ENCODE data around the gene GLI3. TPM values are rescaled to one million over a fixed set of nuclear protein-coding genes. Genes with fewer than 3 reads are reported as not detected.
A peak's percentile ranks its signal among the peaks of the same experiment; 100 is the strongest.

Gene GLI3
- total RNA-seq, 1 experiment from 2014 or later, result 23.1 TPM

DNA sequence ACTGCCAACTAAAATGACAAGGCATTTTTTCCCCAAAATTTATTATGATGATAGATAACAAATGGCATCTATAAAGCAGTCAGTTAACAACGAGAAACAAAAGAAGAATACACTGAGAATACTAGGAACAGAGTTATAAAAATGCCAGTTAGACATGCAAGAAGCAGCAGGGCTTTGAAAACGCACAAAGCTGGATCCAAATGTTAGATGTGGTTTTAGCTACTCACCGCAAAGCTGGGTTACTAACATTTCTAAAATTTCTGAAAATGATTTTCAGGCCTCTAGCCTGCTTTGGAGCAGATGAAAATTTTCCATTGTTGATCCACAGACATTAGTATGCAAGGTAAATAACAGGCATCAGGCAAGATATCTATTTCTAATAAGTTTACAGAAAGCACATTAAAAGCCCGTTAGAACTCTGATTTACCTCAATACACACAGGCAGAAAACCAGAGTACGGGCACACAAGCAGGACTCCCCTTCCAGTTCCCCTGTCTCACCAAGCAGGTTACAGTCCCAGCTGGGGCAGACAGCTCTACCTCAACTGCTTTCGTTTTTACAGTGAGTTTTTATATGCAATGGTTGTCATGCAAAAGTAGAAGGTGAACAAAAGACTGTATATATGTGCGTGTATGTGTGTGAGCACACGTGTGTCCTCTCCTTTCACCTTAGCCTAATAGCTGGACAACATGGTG lies 37.9 kb downstream of the GLI3 start:
- Mint-ChIP-seq H3K27me3 (ENCODE audit: insufficient read depth, unreplicated experiment) (no peaks in the 10 kb centered on the region), H3K4me1 (ENCODE audit: insufficient read depth, unreplicated experiment) (peaks cover 38% of the 10 kb centered on the region), H3K36me3 (ENCODE audit: insufficient read depth, unreplicated experiment) (peaks cover 3% of the 10 kb centered on the region), H3K4me3 (ENCODE audit: unreplicated experiment) (no peak overlapping the region), H3K9me3 (ENCODE audit: unreplicated experiment) (peaks cover 3% of the 10 kb centered on the region), H3K27ac (ENCODE audit: low read depth, unreplicated experiment) (peak overlapping the region; percentile 81)
- no TSS peak for BruUV-seq (replicated peaks)
- DNase-seq (ENCODE audit: unreplicated experiment), result no peak
- TF ChIP-seq, protein P1, sequence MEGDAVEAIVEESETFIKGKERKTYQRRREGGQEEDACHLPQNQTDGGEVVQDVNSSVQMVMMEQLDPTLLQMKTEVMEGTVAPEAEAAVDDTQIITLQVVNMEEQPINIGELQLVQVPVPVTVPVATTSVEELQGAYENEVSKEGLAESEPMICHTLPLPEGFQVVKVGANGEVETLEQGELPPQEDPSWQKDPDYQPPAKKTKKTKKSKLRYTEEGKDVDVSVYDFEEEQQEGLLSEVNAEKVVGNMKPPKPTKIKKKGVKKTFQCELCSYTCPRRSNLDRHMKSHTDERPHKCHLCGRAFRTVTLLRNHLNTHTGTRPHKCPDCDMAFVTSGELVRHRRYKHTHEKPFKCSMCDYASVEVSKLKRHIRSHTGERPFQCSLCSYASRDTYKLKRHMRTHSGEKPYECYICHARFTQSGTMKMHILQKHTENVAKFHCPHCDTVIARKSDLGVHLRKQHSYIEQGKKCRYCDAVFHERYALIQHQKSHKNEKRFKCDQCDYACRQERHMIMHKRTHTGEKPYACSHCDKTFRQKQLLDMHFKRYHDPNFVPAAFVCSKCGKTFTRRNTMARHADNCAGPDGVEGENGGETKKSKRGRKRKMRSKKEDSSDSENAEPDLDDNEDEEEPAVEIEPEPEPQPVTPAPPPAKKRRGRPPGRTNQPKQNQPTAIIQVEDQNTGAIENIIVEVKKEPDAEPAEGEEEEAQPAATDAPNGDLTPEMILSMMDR (IDR thresholded peaks at IDR 0.05; ENCODE audit: unreplicated experiment), result no peak
- intact Hi-C loops (cut with micrococcal nuclease), result no loop called here
- ChIA-PET POLR2A (interaction anchor here (0.6 to 3.4 kb wide), 16 partner anchors 8 to 479 kb away, joined by 3 to 55 read pairs (median 4); partner anchors contain the start of gene GLI3), CTCF (interaction anchor here (0.6 to 1.8 kb wide), 4 partner anchors 11 to 688 kb away, joined by 3 to 7 read pairs (median 4); no protein-coding TSS in a partner anchor)

DNA sequence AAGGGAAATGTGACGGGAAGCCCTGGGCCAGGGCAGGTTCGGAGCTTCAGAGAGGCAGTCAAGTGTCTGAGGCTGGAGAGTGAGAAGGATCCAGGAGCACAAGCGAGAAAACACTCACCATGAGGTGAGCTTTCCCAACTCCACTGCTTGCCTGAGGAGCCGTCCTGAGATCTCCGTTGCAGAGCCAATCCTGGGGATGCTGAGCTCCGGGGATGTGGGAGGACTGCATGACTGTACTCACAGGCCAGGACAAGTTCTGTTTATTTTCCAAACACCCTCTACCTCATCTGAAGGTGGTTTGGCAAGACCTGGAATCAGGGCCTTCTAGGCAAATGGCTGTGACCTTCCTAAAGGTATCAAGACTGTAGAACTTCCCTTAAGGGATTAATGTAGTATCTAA lies 38.7 kb downstream of the GLI3 start:
- ChIA-PET POLR2A (interaction anchor here (0.5 to 3.7 kb wide), 23 partner anchors 9 to 479 kb away, joined by 3 to 55 read pairs (median 4); partner anchors contain the start of gene GLI3), CTCF (interaction anchor here (0.6 to 1.7 kb wide), 5 partner anchors 12 to 221 kb away, joined by 3 to 8 read pairs (median 4); no protein-coding TSS in a partner anchor)
- peak; percentile 96 for DNase-seq (ENCODE audit: unreplicated experiment)
- TF ChIP-seq, protein P1 (IDR thresholded peaks at IDR 0.05; ENCODE audit: unreplicated experiment), result no peak
- no TSS peak for BruUV-seq (replicated peaks)
- H3K27me3 Mint-ChIP-seq (ENCODE audit: insufficient read depth, unreplicated experiment), result no peaks in the 10 kb centered on the region
- H3K9me3 Mint-ChIP-seq (ENCODE audit: unreplicated experiment), result no peaks in the 10 kb centered on the region
- H3K36me3 Mint-ChIP-seq (ENCODE audit: insufficient read depth, unreplicated experiment), result no peaks in the 10 kb centered on the region
- intact Hi-C loops (cut with micrococcal nuclease), result no loop called here
- peak overlapping the region; percentile 81 for H3K27ac Mint-ChIP-seq (ENCODE audit: low read depth, unreplicated experiment)
- peaks cover 45% of the 10 kb centered on the region for H3K4me1 Mint-ChIP-seq (ENCODE audit: insufficient read depth, unreplicated experiment)
- peak overlapping the region; percentile 31 for H3K4me3 Mint-ChIP-seq (ENCODE audit: unreplicated experiment)

DNA sequence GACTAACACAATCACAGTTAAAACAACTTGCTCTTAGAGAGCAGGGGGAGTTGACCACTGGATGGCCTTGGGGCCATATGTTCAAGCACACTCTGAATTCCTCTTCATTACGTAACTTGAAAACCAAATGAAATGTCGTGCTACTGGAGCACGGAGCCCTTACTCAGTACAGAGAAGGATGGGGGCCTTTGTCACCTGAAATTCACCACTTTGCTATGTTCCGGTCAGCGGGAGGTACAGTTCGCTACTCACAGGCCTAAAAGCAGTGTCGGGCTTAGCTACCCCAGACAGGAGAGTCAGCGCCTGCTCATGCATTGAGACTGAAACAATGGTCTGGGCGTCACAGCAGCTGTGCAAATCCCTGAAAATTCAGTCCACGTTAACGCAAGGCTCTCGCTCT lies 39.6 kb downstream of the GLI3 start:
- no TSS peak for BruUV-seq (replicated peaks)
- H3K27me3 Mint-ChIP-seq (ENCODE audit: insufficient read depth, unreplicated experiment), result no peaks in the 10 kb centered on the region
- H3K4me3 Mint-ChIP-seq (ENCODE audit: unreplicated experiment), result no peak overlapping the region
- H3K36me3 Mint-ChIP-seq (ENCODE audit: insufficient read depth, unreplicated experiment), result no peaks in the 10 kb centered on the region
- peak overlapping the region; percentile 81 for H3K27ac Mint-ChIP-seq (ENCODE audit: low read depth, unreplicated experiment)
- H3K4me1 Mint-ChIP-seq (ENCODE audit: insufficient read depth, unreplicated experiment), result peaks cover 52% of the 10 kb centered on the region
- ChIA-PET CTCF (interaction anchor here (0.6 to 1.7 kb wide), 7 partner anchors 13 to 279 kb away, joined by 3 to 8 read pairs (median 3); no protein-coding TSS in a partner anchor), POLR2A (interaction anchor here (0.8 to 3.7 kb wide), 15 partner anchors 10 to 480 kb away, joined by 3 to 55 read pairs (median 4); partner anchors contain the start of gene GLI3)
- H3K9me3 Mint-ChIP-seq (ENCODE audit: unreplicated experiment), result no peaks in the 10 kb centered on the region
- intact Hi-C loops (cut with micrococcal nuclease), result no loop called here
- peak; percentile 75 for DNase-seq (ENCODE audit: unreplicated experiment)
- TF ChIP-seq, protein P1 (IDR thresholded peaks at IDR 0.05; ENCODE audit: unreplicated experiment), result no peak

DNA sequence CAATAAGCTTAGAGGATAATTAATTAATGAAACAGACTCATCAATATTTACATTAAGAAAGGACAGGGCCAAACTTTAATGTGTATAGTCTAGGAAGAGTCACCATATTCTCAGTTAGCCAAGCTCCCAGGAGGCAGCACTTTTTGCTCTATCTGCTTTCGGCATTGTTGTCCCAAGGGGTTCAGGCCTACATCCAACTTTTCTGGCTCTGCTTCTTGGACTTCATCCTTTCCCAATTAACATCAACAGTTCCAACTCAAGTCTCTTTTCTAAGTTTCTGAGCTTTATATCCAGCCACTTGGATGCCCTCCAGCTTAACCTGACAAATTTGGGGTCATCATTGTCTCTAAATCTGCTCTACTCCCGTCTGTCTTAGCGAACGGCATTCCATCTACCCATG lies 42.8 kb downstream of the GLI3 start:
- intact Hi-C loops (cut with micrococcal nuclease), result no loop called here
- Mint-ChIP-seq H3K4me1 (ENCODE audit: insufficient read depth, unreplicated experiment) (peaks cover 69% of the 10 kb centered on the region), H3K9me3 (ENCODE audit: unreplicated experiment) (no peaks in the 10 kb centered on the region), H3K36me3 (ENCODE audit: insufficient read depth, unreplicated experiment) (no peaks in the 10 kb centered on the region), H3K4me3 (ENCODE audit: unreplicated experiment) (peak overlapping the region; percentile 57), H3K27me3 (ENCODE audit: insufficient read depth, unreplicated experiment) (no peaks in the 10 kb centered on the region), H3K27ac (ENCODE audit: low read depth, unreplicated experiment) (peak overlapping the region; percentile 85)
- BruUV-seq (replicated peaks), result no TSS peak
- DNase-seq (ENCODE audit: unreplicated experiment), result no peak
- TF ChIP-seq, protein P1 (IDR thresholded peaks at IDR 0.05; ENCODE audit: unreplicated experiment), result no peak
- ChIA-PET POLR2A (interaction anchor here (0.7 to 4.9 kb wide), 17 partner anchors 9 to 333 kb away, joined by 3 to 71 read pairs (median 6); partner anchors contain the start of gene GLI3), CTCF (interaction anchor here (0.5 to 3.4 kb wide), 11 partner anchors 9 to 1646 kb away, joined by 3 to 13 read pairs (median 3); no protein-coding TSS in a partner anchor)

Measured in MCF 10A (cell line).